Sigmoid colon (tissue), 7 donors: ENCODE data around the gene RAP1GAP. TPM values are rescaled to one million over a fixed set of nuclear protein-coding genes. Genes with fewer than 3 reads are reported as not detected.
A peak's percentile ranks its signal among the peaks of the same experiment; 100 is the strongest.
"Not testable (repeated sequence)": the region's sequence is repeated elsewhere in the genome, so short reads cannot be mapped to it uniquely, and the experiment has no call there.

Experiments
- DNase-seq: peaks from one replicate; pipeline ENCODE4 v3.0.0-alpha.2; 2019
- H3K27ac ChIP-seq, 4 donors: fragments of 200-600 bp; sonication (generic); one replicate each; pipeline ENCODE4 v1.5.1; 2016 to 2019; ENCODE audit warnings: mild to moderate bottlenecking in 1 of 4
- H3K27me3 ChIP-seq, 3 donors: fragments of 200-600 bp; sonication (generic); one replicate each; pipeline ENCODE4 v1.5.1; 2019; ENCODE audit warnings: mild to moderate bottlenecking in 1 of 3
- H3K36me3 ChIP-seq, 4 donors: fragments of 200-600 bp; sonication (generic); one replicate each; pipeline ENCODE4 v1.5.1; 2016 to 2019
- H3K4me1 ChIP-seq, 4 donors: fragments of 200-600 bp; sonication (generic); one replicate each; pipeline ENCODE4 v1.5.1; 2017 to 2019
- H3K4me3 ChIP-seq, 4 donors: fragments of 200-600 bp; sonication (generic); one replicate each; pipeline ENCODE4 v1.5.1; 2017 to 2019; ENCODE audit warnings: mild to moderate bottlenecking in 2 of 4, moderate library complexity in 1 of 4
- H3K9me3 ChIP-seq, 4 donors: fragments of 200-600 bp in 3 of 4; sonication (generic) in 3 of 4; one replicate each; pipeline versions ENCODE4 v1.5.1 to v1.6.1; 2013 to 2019
- EP300 ChIP-seq, 4 donors: sonication (generic); formaldehyde crosslinking; IDR thresholded peaks; one replicate each; pipeline ENCODE4 v1.6.1; 2017; ENCODE audit warnings: antibody characterized with exemption in 4 of 4
- POLR2A ChIP-seq, 2 donors: fragments of 450-650 bp; IDR thresholded peaks; one replicate each; pipeline ENCODE4 v1.6.1; 2016; ENCODE audit warnings: antibody characterized with exemption in 2 of 2, mild to moderate bottlenecking in 2 of 2, moderate library complexity in 2 of 2
- POLR2AphosphoS5 ChIP-seq, 4 donors: sonication (generic); formaldehyde crosslinking; IDR thresholded peaks; one replicate each; pipeline ENCODE4 v1.6.1; 2017; ENCODE audit warnings: antibody characterized with exemption in 4 of 4
- WGBS, 2 donors: extraction: QIAGEN DNeasy Blood & Tissue Kit; methylation state at CpG; one replicate each; pipeline ENCODE4 v1.1.7; 2013; 5-methylcytosine and 5-hydroxymethylcytosine counted together
- intact Hi-C: fragments of 100-400 bp; cut with DNase I; formaldehyde crosslinking; loops from one replicate; pipeline ENCODE4 v1.15.1; 2023
- polyA plus RNA-seq, 3 donors: library from polyadenylated mRNA; stranded (reverse); fragments of 200-250 nt; gene quantifications; one replicate each; pipeline ENCODE4 v1.2.3, GENCODE V29; 2013
- total RNA-seq, 4 donors: library from RNA; depleted of rRNA; stranded (reverse); fragments of >200 nt; gene quantifications; one replicate each; pipeline ENCODE4 v1.1.0, GENCODE V29; 2016
- TF ChIP-seq, protein P1 (sequence below), 4 experiments: fragments of 450-650 bp in 3 of 4; fragments of 200-600 bp in 1 of 4; IDR thresholded peaks; one replicate each; pipeline ENCODE4 v1.5.1; 2016 to 2019; ENCODE audit warnings: antibody characterized with exemption in 4 of 4, mild to moderate bottlenecking in 3 of 4, moderate library complexity in 2 of 4
- donor health status: healthy with polysubstance abuse.
- donor health status: Bipolar disorder and iron deficiency.
- donor health status: healthy.

RAP1GAP gene
- total and polyA plus RNA-seq, 7 donors, result 0.33 to 47.4 (median 12.5) TPM; not detected in 1

DNA sequence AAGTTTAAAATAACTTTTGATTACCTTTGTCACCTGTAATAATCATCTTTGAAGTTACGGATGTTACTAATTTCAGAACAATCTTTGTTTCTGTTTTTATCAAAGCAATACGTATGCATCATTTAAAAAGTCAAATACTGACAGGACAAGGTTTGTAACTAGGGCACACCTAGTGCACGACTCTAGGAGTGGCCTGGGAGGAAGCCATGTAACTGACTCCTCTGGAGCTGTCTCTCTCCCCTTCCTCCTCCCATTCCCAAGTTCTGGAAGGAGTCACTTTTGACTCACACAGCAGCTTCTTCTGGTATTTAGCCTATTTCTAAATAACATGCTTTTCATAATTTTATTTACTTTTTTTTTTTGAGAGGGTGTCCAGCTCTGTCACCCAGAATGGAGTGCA lies 11.8 kb upstream of the RAP1GAP start:
- Histone ChIP-seq H3K9me3 (no peaks in the 10 kb centered on the region), H3K4me1 (no peaks in the 10 kb centered on the region), H3K36me3 (peaks cover 0 to 67% (median 9%) of the 10 kb centered on the region in 4 donors), H3K4me3 (no peak overlapping the region), H3K27me3 (no peaks in the 10 kb centered on the region), H3K27ac (no peak overlapping the region)
- no peak for DNase-seq
- intact Hi-C loops, result no loop called here
- no peak for TF ChIP-seq POLR2A (IDR thresholded peaks at IDR 0.05)
- TF ChIP-seq, protein P1, sequence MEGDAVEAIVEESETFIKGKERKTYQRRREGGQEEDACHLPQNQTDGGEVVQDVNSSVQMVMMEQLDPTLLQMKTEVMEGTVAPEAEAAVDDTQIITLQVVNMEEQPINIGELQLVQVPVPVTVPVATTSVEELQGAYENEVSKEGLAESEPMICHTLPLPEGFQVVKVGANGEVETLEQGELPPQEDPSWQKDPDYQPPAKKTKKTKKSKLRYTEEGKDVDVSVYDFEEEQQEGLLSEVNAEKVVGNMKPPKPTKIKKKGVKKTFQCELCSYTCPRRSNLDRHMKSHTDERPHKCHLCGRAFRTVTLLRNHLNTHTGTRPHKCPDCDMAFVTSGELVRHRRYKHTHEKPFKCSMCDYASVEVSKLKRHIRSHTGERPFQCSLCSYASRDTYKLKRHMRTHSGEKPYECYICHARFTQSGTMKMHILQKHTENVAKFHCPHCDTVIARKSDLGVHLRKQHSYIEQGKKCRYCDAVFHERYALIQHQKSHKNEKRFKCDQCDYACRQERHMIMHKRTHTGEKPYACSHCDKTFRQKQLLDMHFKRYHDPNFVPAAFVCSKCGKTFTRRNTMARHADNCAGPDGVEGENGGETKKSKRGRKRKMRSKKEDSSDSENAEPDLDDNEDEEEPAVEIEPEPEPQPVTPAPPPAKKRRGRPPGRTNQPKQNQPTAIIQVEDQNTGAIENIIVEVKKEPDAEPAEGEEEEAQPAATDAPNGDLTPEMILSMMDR (IDR thresholded peaks at IDR 0.05), result no peak
- no peak for TF ChIP-seq EP300 (IDR thresholded peaks at IDR 0.05)
- TF ChIP-seq POLR2AphosphoS5 (IDR thresholded peaks at IDR 0.05), result no peak
- WGBS, 2 donors, result 52 to 69% methylated on average over 3 of the region's 3 CpGs

GRCh38 chr1:21680381-21680780 lies 11.2 kb upstream of the RAP1GAP start:
- peaks cover 0 to 62% (median 7%) of the 10 kb centered on the region in 4 donors for H3K36me3 ChIP-seq
- TF ChIP-seq, protein P1 (IDR thresholded peaks at IDR 0.05), result no peak
- TF ChIP-seq POLR2AphosphoS5 (IDR thresholded peaks at IDR 0.05) (no peak), EP300 (IDR thresholded peaks at IDR 0.05) (no peak), POLR2A (IDR thresholded peaks at IDR 0.05) (no peak)
- WGBS, 2 donors, result 90 to 100% methylated on average over 1 of the region's 1 CpG
- H3K27ac ChIP-seq, result no peak overlapping the region
- no peaks in the 10 kb centered on the region for H3K4me1 ChIP-seq
- no peaks in the 10 kb centered on the region for H3K9me3 ChIP-seq
- H3K4me3 ChIP-seq, result no peak overlapping the region
- intact Hi-C loops, result no loop called here
- no peaks in the 10 kb centered on the region for H3K27me3 ChIP-seq
- no peak for DNase-seq

DNA sequence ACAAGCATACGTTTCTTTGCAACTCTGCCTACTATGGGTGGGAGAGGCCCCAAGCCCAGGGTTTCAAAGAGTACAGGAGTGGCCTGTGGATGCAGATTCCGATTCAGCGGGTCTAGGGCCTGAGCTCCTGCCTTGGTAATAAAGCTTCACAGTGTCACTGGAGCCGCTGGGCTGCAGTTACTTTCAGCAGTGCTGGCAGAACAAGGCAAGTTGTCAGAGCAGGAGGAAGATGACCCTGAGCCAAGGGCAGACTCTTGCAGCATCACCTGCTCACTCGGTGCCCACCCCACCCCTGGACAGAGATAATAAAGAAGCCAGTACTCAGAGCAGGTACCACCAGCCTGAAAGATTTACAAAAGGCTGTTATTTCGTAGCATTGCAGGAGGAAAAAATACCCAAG lies 8.0 kb upstream of the RAP1GAP start:
- peaks cover 0 to 49% (median 7%) of the 10 kb centered on the region in 4 donors for H3K36me3 ChIP-seq
- TF ChIP-seq EP300 (IDR thresholded peaks at IDR 0.05) (no peak), POLR2AphosphoS5 (IDR thresholded peaks at IDR 0.05) (no peak), POLR2A (IDR thresholded peaks at IDR 0.05) (no peak)
- TF ChIP-seq, protein P1 (IDR thresholded peaks at IDR 0.05), result no peak
- WGBS, 2 donors, result 93 to 94% methylated on average over 6 of the region's 6 CpGs

DNA sequence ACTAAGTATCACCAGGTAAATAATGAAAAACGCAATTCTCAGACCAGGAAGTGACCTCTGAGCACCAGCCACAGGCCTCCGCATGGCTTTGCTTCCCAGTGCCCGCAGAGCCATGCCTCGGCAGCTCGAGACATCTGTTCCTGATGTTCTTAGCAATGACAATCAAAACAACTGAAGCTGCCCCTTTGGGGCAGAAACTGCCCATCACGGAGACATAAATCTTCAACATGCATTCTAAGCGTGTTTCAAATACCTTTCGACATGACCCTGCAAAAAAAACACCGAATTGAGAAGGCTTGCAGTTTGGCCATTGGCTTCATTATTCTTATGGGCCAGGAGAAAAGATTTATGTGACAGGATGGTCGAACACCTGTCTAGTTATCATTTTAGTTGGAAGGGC lies 5.8 kb upstream of the RAP1GAP start:
- no peaks in the 10 kb centered on the region for H3K9me3 ChIP-seq
- H3K27ac ChIP-seq, result no peak overlapping the region
- intact Hi-C loops, result no loop called here
- peaks cover 0 to 29% (median 24%) of the 10 kb centered on the region in 4 donors for H3K4me1 ChIP-seq
- TF ChIP-seq POLR2AphosphoS5 (IDR thresholded peaks at IDR 0.05), result no peak
- no peak for TF ChIP-seq POLR2A (IDR thresholded peaks at IDR 0.05)
- TF ChIP-seq EP300 (IDR thresholded peaks at IDR 0.05), result no peak
- TF ChIP-seq, protein P1 (IDR thresholded peaks at IDR 0.05), result no peak
- 87 to 89% methylated on average over 10 of the region's 10 CpGs for WGBS, 2 donors
- H3K4me3 ChIP-seq, result no peak overlapping the region
- H3K27me3 ChIP-seq, result peaks cover 0 to under 1% (median 0%) of the 10 kb centered on the region in 3 donors
- peaks cover 0 to 29% (median 7%) of the 10 kb centered on the region in 4 donors for H3K36me3 ChIP-seq
- peak; percentile 30 for DNase-seq

More for the DNA sequence above, 8.0 kb upstream of the RAP1GAP start:
- peak; percentile 47 for DNase-seq
- intact Hi-C loops, result no loop called here
- Histone ChIP-seq H3K9me3 (no peaks in the 10 kb centered on the region), H3K4me3 (no peak overlapping the region), H3K4me1 (peaks cover 0 to 19% (median 18%) of the 10 kb centered on the region in 4 donors), H3K27ac (no peak overlapping the region), H3K27me3 (no peaks in the 10 kb centered on the region)

GRCh38 chr1:21673853-21674252 lies 4.7 kb upstream of the RAP1GAP start:
- H3K27me3 ChIP-seq, result peaks cover 5 to 12% (median 9%) of the 10 kb centered on the region in 3 donors
- intact Hi-C loops, H3K9me3 ChIP-seq, H3K4me3 ChIP-seq: not testable (repeated sequence)
- H3K36me3 ChIP-seq, result peaks cover 0 to 18% (median 6%) of the 10 kb centered on the region in 4 donors
- peaks cover 0 to 40% (median 35%) of the 10 kb centered on the region in 4 donors for H3K4me1 ChIP-seq
- DNase-seq, result peak; percentile 40
- 93 to 94% methylated on average over 7 of the region's 7 CpGs for WGBS, 2 donors
- peak overlapping the region; percentile 19 to 74 (median 60) for H3K27ac ChIP-seq
